OCI-LY3 (cell line): ENCODE data around the gene CHST15.

Experiments
- EZH2phosphoT487 ChIP-seq: fragments of 200-600 bp; shearing (Covaris generic); IDR thresholded peaks from 2 replicates; pipeline ENCODE4 v1.6.1; 2018; ENCODE audit warnings: antibody characterized with exemption, mixed run types, low read depth
- TF ChIP-seq, protein P1 (sequence below): fragments of 200-600, 300-600 bp; sonication (generic); IDR thresholded peaks from 2 replicates; pipeline ENCODE4 v1.5.1; 2014; ENCODE audit warnings: antibody characterized with exemption, low read length, low read depth

DNA sequence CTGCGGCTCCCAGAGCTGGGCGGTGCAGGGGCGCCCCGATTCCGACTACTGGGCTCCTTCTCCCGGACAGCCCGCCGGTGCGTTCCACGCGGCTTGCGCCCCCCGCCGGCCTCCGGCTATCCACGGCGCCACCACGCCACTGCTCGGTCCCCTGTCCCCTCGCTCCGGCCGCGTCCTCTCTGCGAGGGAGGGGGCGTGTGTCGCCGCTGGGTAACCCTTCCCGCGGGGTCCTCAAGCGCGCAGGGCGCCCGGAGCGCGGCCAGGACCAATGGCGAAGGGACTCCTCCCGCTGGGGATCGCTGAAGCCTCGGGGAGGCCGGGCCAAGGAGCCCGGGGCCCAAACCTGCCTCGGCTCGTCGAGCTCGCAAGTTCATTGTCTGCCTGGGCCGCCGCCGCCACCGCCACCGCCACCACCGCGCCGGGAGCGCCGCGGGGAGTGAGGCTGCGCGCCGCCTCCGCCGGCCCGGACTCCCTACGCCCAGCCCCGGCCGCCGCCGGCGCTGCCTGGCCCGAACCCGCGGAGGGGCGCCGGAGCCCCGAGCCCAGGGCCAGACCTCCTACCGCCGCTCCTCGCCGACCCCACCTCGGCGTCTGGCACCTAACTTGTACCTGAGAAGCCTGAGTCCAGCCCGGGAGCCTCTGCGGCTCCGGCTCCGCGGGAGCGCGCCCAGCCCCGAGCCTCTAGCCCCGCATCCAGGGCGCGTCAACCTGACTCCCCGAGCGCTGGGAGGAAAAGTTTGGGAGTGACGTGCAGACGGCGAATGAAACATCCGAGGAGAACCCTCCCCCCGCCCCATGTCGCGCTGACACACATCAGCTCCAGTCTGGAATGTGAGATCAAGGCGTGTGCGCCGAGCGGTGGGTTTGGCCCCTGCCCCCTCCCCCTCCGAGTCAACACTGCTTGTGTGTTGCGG lies at the start of gene CHST15:
- TF ChIP-seq, protein P1, sequence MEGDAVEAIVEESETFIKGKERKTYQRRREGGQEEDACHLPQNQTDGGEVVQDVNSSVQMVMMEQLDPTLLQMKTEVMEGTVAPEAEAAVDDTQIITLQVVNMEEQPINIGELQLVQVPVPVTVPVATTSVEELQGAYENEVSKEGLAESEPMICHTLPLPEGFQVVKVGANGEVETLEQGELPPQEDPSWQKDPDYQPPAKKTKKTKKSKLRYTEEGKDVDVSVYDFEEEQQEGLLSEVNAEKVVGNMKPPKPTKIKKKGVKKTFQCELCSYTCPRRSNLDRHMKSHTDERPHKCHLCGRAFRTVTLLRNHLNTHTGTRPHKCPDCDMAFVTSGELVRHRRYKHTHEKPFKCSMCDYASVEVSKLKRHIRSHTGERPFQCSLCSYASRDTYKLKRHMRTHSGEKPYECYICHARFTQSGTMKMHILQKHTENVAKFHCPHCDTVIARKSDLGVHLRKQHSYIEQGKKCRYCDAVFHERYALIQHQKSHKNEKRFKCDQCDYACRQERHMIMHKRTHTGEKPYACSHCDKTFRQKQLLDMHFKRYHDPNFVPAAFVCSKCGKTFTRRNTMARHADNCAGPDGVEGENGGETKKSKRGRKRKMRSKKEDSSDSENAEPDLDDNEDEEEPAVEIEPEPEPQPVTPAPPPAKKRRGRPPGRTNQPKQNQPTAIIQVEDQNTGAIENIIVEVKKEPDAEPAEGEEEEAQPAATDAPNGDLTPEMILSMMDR: no peak
- TF ChIP-seq EZH2phosphoT487: no peak
